Activated T-cell treated with anti-CD3 and anti-CD28 coated beads, Interleukin-2, amount 50 U/mL, for 72 hours (primary cell): ENCODE measurements around the gene RMDN3. TPM values are rescaled to one million over a fixed set of nuclear protein-coding genes. Genes with fewer than 3 reads are reported as not detected.

Experiments used
- ATAC-seq, 2 donors: fragments of 150-1000 bp; cut with Tn5 transposase; replicated peaks in 1 of 2; 2 replicates each; pipeline ENCODE4 v1.10.0; 2021; ENCODE audit warnings: moderate library complexity in 2 of 2, mild to moderate bottlenecking in 1 of 2
- DNase-seq, 2 donors: peaks; one replicate each; pipeline ENCODE4 v3.0.0; 2021 to 2022; ENCODE audit warnings: mixed read lengths in 1 of 2
- H3K27ac Mint-ChIP-seq: one replicate; pipeline ENCODE4 v1.8.0; 2022; ENCODE audit warnings: mild to moderate bottlenecking, moderate library complexity, mixed read lengths
- H3K27me3 Mint-ChIP-seq: one replicate; pipeline ENCODE4 v1.8.0; 2022; ENCODE audit warnings: low read depth, mixed read lengths
- H3K36me3 Mint-ChIP-seq, 2 donors: one replicate each; pipeline ENCODE4 v1.8.0; 2022; ENCODE audit warnings: mixed read lengths in 2 of 2, mild to moderate bottlenecking in 1 of 2; ENCODE audit not compliant: insufficient read depth in 2 of 2
- H3K4me1 Mint-ChIP-seq: one replicate; pipeline ENCODE4 v1.8.0; 2022; ENCODE audit warnings: low read depth, mixed read lengths
- H3K4me3 Mint-ChIP-seq, 2 donors: one replicate each; pipeline ENCODE4 v1.8.0; 2022; ENCODE audit warnings: mild to moderate bottlenecking in 2 of 2, mixed read lengths in 2 of 2, moderate library complexity in 2 of 2
- H3K9me3 Mint-ChIP-seq, 2 donors: one replicate each; pipeline ENCODE4 v1.8.0; 2022; ENCODE audit warnings: mixed read lengths in 2 of 2
- total RNA-seq, 2 donors: library from RNA; stranded (reverse); gene quantifications; one replicate each; pipeline ENCODE4 v1.2.3, GENCODE V29; 2022

The RMDN3 gene
- total RNA-seq, 2 donors from 2014 or later, result 28.0 to 30.7 TPM

- DNase-seq (no peak), ATAC-seq (no peak)
- no peak overlapping the region for H3K4me3 Mint-ChIP-seq
- no peak overlapping the region for H3K27ac Mint-ChIP-seq
- no peaks in the 10 kb centered on the region for H3K9me3 Mint-ChIP-seq
- peaks cover 23% of the 10 kb centered on the region for H3K4me1 Mint-ChIP-seq
- H3K27me3 Mint-ChIP-seq, result no peaks in the 10 kb centered on the region
- H3K36me3 Mint-ChIP-seq, result peaks cover 3 to 11% of the 10 kb centered on the region in 2 donors
Observed at GRCh38 chr15:40691737-40692136, 63.3 kb downstream of the RMDN3 start.

GRCh38 chr15:40688932-40689799 lies 65.9 kb downstream of the RMDN3 start:
- H3K4me3 Mint-ChIP-seq, result no peak overlapping the region

More at GRCh38 chr15:40688932-40689799, 65.9 kb downstream of the RMDN3 start:
- Mint-ChIP-seq H3K36me3 (no peaks in the 10 kb centered on the region), H3K27ac (no peak overlapping the region), H3K9me3 (no peaks in the 10 kb centered on the region), H3K4me1 (peaks cover 7% of the 10 kb centered on the region), H3K27me3 (no peaks in the 10 kb centered on the region)
- no peak for ATAC-seq
- no peak for DNase-seq

Other genes starting within 250 kb of the RMDN3 start
- 10 to 100 TPM; 34.8 to 38.1 TPM for gene CCDC32, start 190.2 kb downstream of the RMDN3 start, total RNA-seq
- gene RPUSD2, start 186.0 kb downstream of the RMDN3 start, total RNA-seq, result 10 to 100 TPM; 11.3 to 12.9 TPM
- 10 to 100 TPM; 32.5 to 34.1 TPM for gene KNL1, start 161.0 kb downstream of the RMDN3 start, total RNA-seq
- 10 to 100 TPM; 49.9 to 73.2 TPM for gene RAD51, start 60.1 kb downstream of the RMDN3 start, total RNA-seq
- gene GCHFR, start 8.8 kb upstream of the RMDN3 start, total RNA-seq, result 10 to 100 TPM; 40.9 to 44.8 TPM
- 1 to 10 TPM; 1.6 to 1.7 TPM for gene C15orf62, start 14.7 kb upstream of the RMDN3 start, total RNA-seq
- gene ZFYVE19, start 51.8 kb upstream of the RMDN3 start, total RNA-seq, result 10 to 100 TPM; 24.1 to 29.8 TPM
- 10 to 100 TPM; 26.3 to 37.3 TPM for gene DNAJC17, start 52.2 kb upstream of the RMDN3 start, total RNA-seq
- not detected for gene PPP1R14D, start 73.5 kb upstream of the RMDN3 start, total RNA-seq
- gene SPINT1, start 88.8 kb upstream of the RMDN3 start, total RNA-seq, result 10 to 100 TPM; 17.3 to 19.4 TPM
- gene RHOV, start 119.0 kb upstream of the RMDN3 start, total RNA-seq, result under 1 TPM; 0.14 to 0.23 TPM
- gene VPS18, start 139.2 kb upstream of the RMDN3 start, total RNA-seq, result 10 to 100 TPM; 10.7 to 12.1 TPM
- under 1 TPM; 0.12 to 0.19 TPM for gene DLL4, start 174.1 kb upstream of the RMDN3 start, total RNA-seq
- 10 to 100 TPM; 77.8 to 83.0 TPM for gene CHAC1, start 198.2 kb upstream of the RMDN3 start, total RNA-seq